GM19438 (cell line): ENCODE measurements around the gene FAM78B.
A peak's percentile ranks its signal among the peaks of the same experiment; 100 is the strongest.

Experiments
- ATAC-seq: cut with Tn5 transposase; IDR thresholded peaks from one replicate; pipeline ENCODE4 v1.9.1; 2021; ENCODE audit warnings: low read depth; ENCODE audit not compliant: unreplicated experiment

Gene FAM78B

GRCh38 chr1:166122873-166123466 lies 43.8 kb downstream of the FAM78B start:
- no peak for ATAC-seq

- ATAC-seq, result no peak
Observed at GRCh38 chr1:166121010-166121409, 45.8 kb downstream of the FAM78B start.

GRCh38 chr1:166120281-166120680 lies 46.5 kb downstream of the FAM78B start:
- no peak for ATAC-seq

- ATAC-seq, result no peak
Observed at GRCh38 chr1:166119471-166119965, 47.3 kb downstream of the FAM78B start.

- no peak for ATAC-seq
Observed at GRCh38 chr1:166117776-166118175, 49.0 kb downstream of the FAM78B start.

GRCh38 chr1:166116026-166116425 lies 50.8 kb downstream of the FAM78B start:
- no peak for ATAC-seq

GRCh38 chr1:166114419-166114818 lies 52.4 kb downstream of the FAM78B start:
- ATAC-seq, result no peak

- no peak for ATAC-seq
Observed at GRCh38 chr1:166113630-166114029, 53.2 kb downstream of the FAM78B start.

GRCh38 chr1:166113031-166113430 lies 53.8 kb downstream of the FAM78B start:
- ATAC-seq, result no peak

GRCh38 chr1:166112425-166112824 lies 54.4 kb downstream of the FAM78B start:
- no peak for ATAC-seq

- no peak for ATAC-seq
Observed at GRCh38 chr1:166111430-166111829, 55.4 kb downstream of the FAM78B start.

GRCh38 chr1:166090244-166090643 lies 76.6 kb downstream of the FAM78B start:
- no peak for ATAC-seq

GRCh38 chr1:166089804-166090203 lies 77.0 kb downstream of the FAM78B start:
- ATAC-seq, result peak; percentile 80

- no peak for ATAC-seq
Observed at GRCh38 chr1:166088572-166088955, 78.2 kb downstream of the FAM78B start.

- no peak for ATAC-seq
Observed at GRCh38 chr1:166087734-166088571, 78.8 kb downstream of the FAM78B start.

- no peak for ATAC-seq
Observed at GRCh38 chr1:166086113-166086883, 80.5 kb downstream of the FAM78B start.

GRCh38 chr1:166084613-166085012 lies 82.2 kb downstream of the FAM78B start:
- ATAC-seq, result no peak

GRCh38 chr1:166083887-166084286 lies 82.9 kb downstream of the FAM78B start:
- no peak for ATAC-seq

- ATAC-seq, result no peak
Observed at GRCh38 chr1:166082601-166083000, 84.2 kb downstream of the FAM78B start.

GRCh38 chr1:166080967-166081870 lies 85.6 kb downstream of the FAM78B start:
- no peak for ATAC-seq
